IPS DF 6.9 (cell line): ENCODE data around the gene FREY1.
A peak's percentile ranks its signal among the peaks of the same experiment; 100 is the strongest.

Source experiments
- DNase-seq: peaks from one replicate; pipeline ENCODE4 v3.0.0-alpha.2; 2013; ENCODE audit warnings: low read depth, low spot score
- H3K27ac ChIP-seq: one replicate; pipeline ENCODE4 v1.5.1; 2013; ENCODE audit warnings: low read length, control low read depth
- H3K27me3 ChIP-seq: 2 replicates; pipeline ENCODE4 v1.6.1; 2013; ENCODE audit warnings: mild to moderate bottlenecking, low read length; ENCODE audit not compliant: control insufficient read depth, insufficient read depth
- H3K36me3 ChIP-seq: 2 replicates; pipeline ENCODE4 v1.6.1; 2013; ENCODE audit warnings: low read length; ENCODE audit not compliant: control insufficient read depth, insufficient read depth
- H3K4me1 ChIP-seq: 2 replicates; pipeline ENCODE4 v1.6.1; 2013; ENCODE audit warnings: low read length; ENCODE audit not compliant: control insufficient read depth, insufficient read depth
- H3K4me3 ChIP-seq: 2 replicates; pipeline ENCODE4 v1.5.1; 2013; ENCODE audit warnings: mild to moderate bottlenecking, low read length
- H3K9me3 ChIP-seq: 2 replicates; pipeline ENCODE4 v1.6.1; 2013; ENCODE audit warnings: low read length, inconsistent platforms; ENCODE audit not compliant: control insufficient read depth, insufficient read depth
- WGBS: extraction: QIAGEN DNeasy Blood & Tissue Kit; methylation state at CpG from one replicate; pipeline ENCODE4 v1.1.7; 2013; ENCODE audit warnings: mixed read lengths, missing lambda C conversion rate; ENCODE audit not compliant: insufficient read length, insufficient coverage; 5-methylcytosine and 5-hydroxymethylcytosine counted together

FREY1 gene

GRCh38 chr11:45928535-45929215 lies 21.6 kb upstream of the FREY1 start:
- no peaks in the 10 kb centered on the region for H3K4me1 ChIP-seq
- H3K27me3 ChIP-seq: no peaks in the 10 kb centered on the region
- WGBS: no CpG with 5 or more reads among the region's 13 CpGs

GRCh38 chr11:45927684-45928413 lies 20.8 kb upstream of the FREY1 start:
- no peak for DNase-seq
- Histone ChIP-seq H3K27ac (no peak overlapping the region), H3K9me3 (no peaks in the 10 kb centered on the region), H3K27me3 (no peaks in the 10 kb centered on the region), H3K36me3 (peaks cover 30% of the 10 kb centered on the region), H3K4me3 (no peak overlapping the region), H3K4me1 (0 out of 2 replicates have a peak, but pooled peaks cover 2% of the 10 kb centered on the region)
- WGBS: no CpG with 5 or more reads among the region's 27 CpGs

More at GRCh38 chr11:45928535-45929215, 21.6 kb upstream of the FREY1 start:
- Histone ChIP-seq H3K36me3 (peaks cover 30% of the 10 kb centered on the region), H3K27ac (no peak overlapping the region), H3K4me3 (no peak overlapping the region), H3K9me3 (no peaks in the 10 kb centered on the region)
- DNase-seq: no peak

GRCh38 chr11:45927332-45927683 lies 20.2 kb upstream of the FREY1 start:
- no peak overlapping the region for H3K27ac ChIP-seq
- peaks cover 30% of the 10 kb centered on the region for H3K36me3 ChIP-seq
- H3K4me3 ChIP-seq: no peak overlapping the region
- 0 out of 2 replicates have a peak, but pooled peaks cover 2% of the 10 kb centered on the region for H3K4me1 ChIP-seq
- DNase-seq: no peak
- no CpG with 5 or more reads among the region's 15 CpGs for WGBS
- H3K9me3 ChIP-seq: no peaks in the 10 kb centered on the region
- no peaks in the 10 kb centered on the region for H3K27me3 ChIP-seq

GRCh38 chr11:45926536-45927331 lies 19.7 kb upstream of the FREY1 start:
- Histone ChIP-seq H3K4me1 (0 out of 2 replicates have a peak, but pooled peaks cover 2% of the 10 kb centered on the region), H3K27ac (no peak overlapping the region), H3K36me3 (peaks cover 27% of the 10 kb centered on the region), H3K4me3 (no peak overlapping the region), H3K27me3 (no peaks in the 10 kb centered on the region), H3K9me3 (no peaks in the 10 kb centered on the region)
- no CpG with 5 or more reads among the region's 12 CpGs for WGBS
- no peak for DNase-seq

- Histone ChIP-seq H3K9me3 (no peaks in the 10 kb centered on the region), H3K27me3 (no peaks in the 10 kb centered on the region), H3K4me3 (no peak overlapping the region), H3K36me3 (peaks cover 27% of the 10 kb centered on the region), H3K4me1 (peaks cover 5% of the 10 kb centered on the region; the same call in 1 of the 2 replicates), H3K27ac (no peak overlapping the region)
- no CpG with 5 or more reads among the region's 12 CpGs for WGBS
- DNase-seq: no peak
Measured at GRCh38 chr11:45926001-45926401, 18.9 kb upstream of the FREY1 start.

- DNase-seq: no peak
- no peaks in the 10 kb centered on the region for H3K27me3 ChIP-seq
- peaks cover 9% of the 10 kb centered on the region for H3K4me1 ChIP-seq
- peaks cover 27% of the 10 kb centered on the region for H3K36me3 ChIP-seq
- no peak overlapping the region for H3K27ac ChIP-seq
- H3K4me3 ChIP-seq: no peak overlapping the region
- WGBS: no CpG with 5 or more reads among the region's 3 CpGs
- H3K9me3 ChIP-seq: no peaks in the 10 kb centered on the region
Measured at GRCh38 chr11:45925550-45925949, 18.5 kb upstream of the FREY1 start.

- no peaks in the 10 kb centered on the region for H3K9me3 ChIP-seq
- H3K27me3 ChIP-seq: no peaks in the 10 kb centered on the region
- DNase-seq: no peak
- WGBS: no CpG with 5 or more reads among the region's 6 CpGs
- H3K4me3 ChIP-seq: no peak overlapping the region
- H3K36me3 ChIP-seq: peaks cover 27% of the 10 kb centered on the region
- H3K27ac ChIP-seq: no peak overlapping the region
- peaks cover 12% of the 10 kb centered on the region for H3K4me1 ChIP-seq
Measured at GRCh38 chr11:45924927-45925326, 17.9 kb upstream of the FREY1 start.

GRCh38 chr11:45924036-45924915 lies 17.2 kb upstream of the FREY1 start:
- Histone ChIP-seq H3K36me3 (peaks cover 27% of the 10 kb centered on the region), H3K4me1 (peaks cover 12% of the 10 kb centered on the region), H3K9me3 (no peaks in the 10 kb centered on the region), H3K27ac (no peak overlapping the region), H3K27me3 (no peaks in the 10 kb centered on the region), H3K4me3 (no peak overlapping the region)
- no CpG with 5 or more reads among the region's 22 CpGs for WGBS
- DNase-seq: no peak

GRCh38 chr11:45922425-45923082 lies 15.5 kb upstream of the FREY1 start, which contains the start of gene LARGE2:
TSS of gene LARGE2 (plus strand) at chr11:45922656. CDS start at chr11:45922883, 227 bp downstream.
- H3K4me3 ChIP-seq: peak within 1 kb of the TSS; percentile 74
- no CpG with 5 or more reads among the region's 73 CpGs for WGBS

More at GRCh38 chr11:45922425-45923082, 15.5 kb upstream of the FREY1 start, which contains the start of gene LARGE2:
- peaks cover 16% of the 10 kb centered on the region for H3K36me3 ChIP-seq
- peak; percentile 60 for DNase-seq
- H3K27ac ChIP-seq: no peak within 1 kb of the TSS
- no peaks in the 10 kb centered on the region for H3K27me3 ChIP-seq
- peaks cover 12% of the 10 kb centered on the region for H3K4me1 ChIP-seq
- H3K9me3 ChIP-seq: no peaks in the 10 kb centered on the region
